GM13977 (cell line): ENCODE measurements around the gene XDH.

Experiments used
- DNase-seq: peaks from one replicate; pipeline ENCODE4 v3.0.0; 2012; ENCODE audit warnings: low spot score
- in situ Hi-C: fragments of 300-500 bp; cut with MboI; formaldehyde crosslinking; loops from one replicate; pipeline ENCODE4 v1.12.0; 2022; ENCODE audit warnings: low sequenced_read_pairs, low pct_unique_long_range_greater_than_20kb, mixed read lengths, inconsistent platforms; ENCODE audit not compliant: unreplicated experiment
- TF ChIP-seq, protein P1 (sequence below): IDR thresholded peaks from 2 replicates; pipeline ENCODE4 v1.5.1; 2012; ENCODE audit warnings: mild to moderate bottlenecking, control low read depth; ENCODE audit not compliant: insufficient read depth; ENCODE audit errors: extremely low read depth, missing control alignments

Gene XDH

DNA sequence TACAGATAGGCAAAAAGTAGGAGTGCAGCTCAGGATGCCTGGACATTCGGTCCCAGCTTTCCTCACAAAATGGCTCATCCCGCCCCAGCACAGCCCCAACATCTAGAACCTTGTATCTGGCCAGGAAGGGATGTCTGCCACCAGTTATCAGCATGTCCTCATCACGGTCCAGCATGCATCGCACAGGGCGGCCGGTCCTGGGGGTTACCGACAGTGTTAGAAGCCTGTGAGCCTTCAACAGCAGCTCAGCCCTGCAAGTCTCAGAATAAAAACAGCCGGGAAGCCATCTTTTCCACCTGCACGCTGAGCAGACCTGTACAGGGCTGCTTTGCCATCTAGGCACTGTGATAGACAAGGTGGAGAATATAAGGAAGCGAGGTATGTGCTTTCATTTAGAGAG, 49.2 kb downstream of the XDH start:
- no peak for DNase-seq
- TF ChIP-seq, protein P1, sequence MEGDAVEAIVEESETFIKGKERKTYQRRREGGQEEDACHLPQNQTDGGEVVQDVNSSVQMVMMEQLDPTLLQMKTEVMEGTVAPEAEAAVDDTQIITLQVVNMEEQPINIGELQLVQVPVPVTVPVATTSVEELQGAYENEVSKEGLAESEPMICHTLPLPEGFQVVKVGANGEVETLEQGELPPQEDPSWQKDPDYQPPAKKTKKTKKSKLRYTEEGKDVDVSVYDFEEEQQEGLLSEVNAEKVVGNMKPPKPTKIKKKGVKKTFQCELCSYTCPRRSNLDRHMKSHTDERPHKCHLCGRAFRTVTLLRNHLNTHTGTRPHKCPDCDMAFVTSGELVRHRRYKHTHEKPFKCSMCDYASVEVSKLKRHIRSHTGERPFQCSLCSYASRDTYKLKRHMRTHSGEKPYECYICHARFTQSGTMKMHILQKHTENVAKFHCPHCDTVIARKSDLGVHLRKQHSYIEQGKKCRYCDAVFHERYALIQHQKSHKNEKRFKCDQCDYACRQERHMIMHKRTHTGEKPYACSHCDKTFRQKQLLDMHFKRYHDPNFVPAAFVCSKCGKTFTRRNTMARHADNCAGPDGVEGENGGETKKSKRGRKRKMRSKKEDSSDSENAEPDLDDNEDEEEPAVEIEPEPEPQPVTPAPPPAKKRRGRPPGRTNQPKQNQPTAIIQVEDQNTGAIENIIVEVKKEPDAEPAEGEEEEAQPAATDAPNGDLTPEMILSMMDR: no peak
- in situ Hi-C loops: no loop called here

DNA sequence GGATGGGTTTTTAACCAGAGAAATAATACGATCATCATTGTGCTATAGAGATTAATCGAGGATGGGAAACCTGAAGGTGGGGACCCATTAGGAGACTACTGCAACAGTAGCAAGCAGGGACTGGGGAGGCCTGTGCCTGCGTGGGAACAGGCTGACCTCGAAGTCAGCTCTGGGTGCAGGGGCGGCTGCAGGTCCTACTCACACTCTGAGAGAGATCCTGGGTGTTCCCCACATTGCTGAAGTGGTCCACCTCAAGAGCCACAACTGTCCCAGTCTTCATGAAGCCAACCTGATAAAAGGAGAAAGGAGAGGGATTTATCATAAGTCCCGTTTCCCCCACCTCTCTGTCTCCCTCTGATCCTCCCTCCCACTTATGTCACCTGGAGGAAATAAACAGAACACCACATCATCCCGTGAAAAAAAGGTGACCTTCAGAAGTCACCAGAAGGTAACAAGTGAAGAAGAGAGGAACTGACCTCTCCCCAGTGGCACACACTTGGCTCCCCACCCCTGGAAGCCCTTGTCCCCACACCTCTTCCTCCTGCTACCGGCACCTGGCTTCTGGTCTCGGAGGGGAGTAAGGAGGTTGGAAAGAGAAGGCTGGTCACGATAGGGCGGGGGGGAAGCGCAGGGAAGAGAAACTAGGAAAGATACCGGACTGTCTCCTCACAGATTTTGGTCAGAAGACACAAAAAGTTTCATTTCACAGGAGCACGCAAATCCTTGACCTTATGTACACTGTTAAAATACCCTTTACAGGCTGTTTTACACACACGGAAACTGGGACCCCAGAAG, 50.4 kb downstream of the XDH start:
- TF ChIP-seq, protein P1: no peak
- in situ Hi-C loops: no loop called here

DNA sequence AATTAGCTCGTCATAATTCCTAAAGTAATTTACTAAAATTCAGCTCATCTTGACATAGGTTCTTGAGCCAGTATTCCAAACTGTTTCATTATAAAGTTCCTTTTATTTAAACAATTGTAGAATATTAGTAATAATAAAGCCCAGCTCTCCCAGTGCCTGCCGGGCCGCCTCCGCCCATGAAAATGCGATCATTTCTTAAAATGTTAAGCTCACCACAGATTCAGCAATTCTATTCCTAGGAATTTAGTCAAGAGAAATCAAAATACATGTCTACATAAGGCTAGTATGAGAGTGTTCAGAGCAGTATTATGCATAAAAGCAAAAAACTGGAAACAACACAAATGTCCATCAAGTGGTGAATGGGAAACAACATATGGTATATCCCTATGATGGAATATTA, 52.0 kb downstream of the XDH start:
- in situ Hi-C loops: no loop called here
- TF ChIP-seq, protein P1: no peak
- DNase-seq: no peak

More for the DNA sequence above, 50.4 kb downstream of the XDH start:
- DNase-seq: no peak

DNA sequence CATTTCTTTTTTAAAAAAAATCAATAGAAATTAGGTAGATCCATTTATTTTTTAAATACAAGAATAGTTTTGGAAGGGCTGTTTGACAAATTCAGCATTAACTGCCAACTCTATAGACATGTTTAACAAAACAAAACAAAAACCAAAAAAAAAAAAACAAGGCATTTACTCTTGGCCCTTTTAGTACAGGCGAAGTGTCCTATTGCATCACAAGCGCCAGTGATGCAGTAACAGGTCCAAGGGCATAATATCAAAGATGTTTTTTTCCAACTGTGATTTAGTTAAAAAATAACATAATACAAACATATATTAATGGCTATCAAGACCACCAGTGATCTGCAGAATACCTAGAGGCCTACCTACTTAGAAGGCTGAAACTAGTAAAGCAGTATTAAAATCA, 55.3 kb downstream of the XDH start:
- TF ChIP-seq, protein P1: no peak
- no peak for DNase-seq
- in situ Hi-C loops: no loop called here

DNA sequence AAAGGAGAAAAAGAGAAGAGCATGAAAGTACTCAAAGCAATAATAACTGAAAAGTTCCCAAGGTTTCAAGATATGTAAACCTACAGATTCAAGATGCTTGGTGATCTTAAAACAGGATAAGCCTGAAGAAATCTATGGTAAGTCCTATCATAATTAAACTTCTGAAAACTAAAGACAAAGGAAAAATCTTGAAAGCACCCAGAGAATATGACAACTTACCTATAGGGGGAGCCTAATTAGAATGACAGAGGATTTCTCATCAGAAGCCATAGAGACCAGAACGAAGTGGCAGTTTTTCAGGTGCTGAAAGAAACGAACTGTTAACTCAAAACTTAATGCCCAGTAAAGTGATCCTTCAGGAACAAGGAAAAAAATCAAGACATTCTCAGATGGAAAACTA, 59.7 kb downstream of the XDH start:
- in situ Hi-C loops: no loop called here
- no peak for DNase-seq

DNA sequence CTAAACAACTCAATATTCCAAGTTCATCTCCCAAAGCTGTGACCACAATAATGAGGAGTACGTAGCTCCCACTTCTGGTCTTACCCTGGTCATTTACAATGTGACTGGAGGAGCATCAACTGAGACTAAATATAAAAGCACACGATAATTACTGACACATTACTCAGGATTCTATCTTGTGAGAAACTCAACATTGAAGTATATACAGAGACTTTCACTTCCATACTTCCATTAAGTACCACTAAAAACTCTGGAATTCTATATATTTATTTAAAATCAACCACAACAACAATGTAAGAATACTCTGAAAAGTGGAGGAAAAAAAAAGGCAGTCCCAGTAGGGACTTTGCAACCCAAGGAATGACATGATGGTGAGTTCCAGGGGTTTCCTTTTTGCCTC, 61.4 kb downstream of the XDH start:
- TF ChIP-seq, protein P1: no peak

More for the DNA sequence above, 59.7 kb downstream of the XDH start:
- TF ChIP-seq, protein P1: peak; percentile 29

More for the DNA sequence above, 61.4 kb downstream of the XDH start:
- in situ Hi-C loops: no loop called here
- DNase-seq: no peak
